Activated CD8-positive, alpha-beta memory T cell treated with anti-CD3 and anti-CD28 coated beads for 36 hours (primary cell): ENCODE measurements around the gene F8. TPM values are rescaled to one million over a fixed set of nuclear protein-coding genes. Genes with fewer than 3 reads are reported as not detected.
"Not testable (repeated sequence)": the region's sequence is repeated elsewhere in the genome, so short reads cannot be mapped to it uniquely, and the experiment has no call there.

Experiments used
- CTCF ChIA-PET: fragments of 350-600 bp; sonication (Branson Sonifier 250); formaldehyde crosslinking; loops from one replicate; lab custom pipeline; 2021; ENCODE audit warnings: antibody characterized with exemption; lab: Charles Lee
- POLR2A ChIA-PET: fragments of 350-600 bp; sonication (Branson Sonifier 250); formaldehyde crosslinking; loops from one replicate; lab custom pipeline; 2021; ENCODE audit warnings: antibody characterized with exemption; lab: Charles Lee
- total RNA-seq, 2 experiments: library from RNA; stranded (reverse); gene quantifications; one replicate each; pipeline ENCODE4 v1.2.3, GENCODE V29; 2021

Gene F8
- total RNA-seq, 2 experiments from 2014 or later: 10.1 to 10.2 TPM

DNA sequence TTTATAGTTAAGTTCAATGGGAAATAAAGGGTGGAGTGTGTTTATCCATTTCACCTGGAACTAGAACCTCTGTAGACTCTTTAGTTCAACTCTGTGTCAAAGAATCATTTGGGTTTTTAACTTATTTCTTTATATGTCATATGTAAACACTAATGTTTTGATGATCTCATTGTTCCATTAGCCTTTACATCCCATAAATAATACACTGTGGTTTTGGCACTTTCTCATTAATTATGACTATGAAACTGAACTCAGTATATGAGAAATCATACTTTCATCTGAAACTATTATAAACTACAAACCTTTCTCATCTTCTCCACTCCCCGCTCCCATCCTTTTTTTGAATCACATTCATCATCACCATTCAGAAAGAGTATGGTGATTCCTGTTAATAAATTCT, 31.0 kb downstream of the F8 start:
- ChIA-PET POLR2A (no interaction called here), CTCF (interaction anchor here (1.0 kb wide), 1 partner anchor 65 kb away, joined by 3 read pairs; no protein-coding TSS in a partner anchor)

DNA sequence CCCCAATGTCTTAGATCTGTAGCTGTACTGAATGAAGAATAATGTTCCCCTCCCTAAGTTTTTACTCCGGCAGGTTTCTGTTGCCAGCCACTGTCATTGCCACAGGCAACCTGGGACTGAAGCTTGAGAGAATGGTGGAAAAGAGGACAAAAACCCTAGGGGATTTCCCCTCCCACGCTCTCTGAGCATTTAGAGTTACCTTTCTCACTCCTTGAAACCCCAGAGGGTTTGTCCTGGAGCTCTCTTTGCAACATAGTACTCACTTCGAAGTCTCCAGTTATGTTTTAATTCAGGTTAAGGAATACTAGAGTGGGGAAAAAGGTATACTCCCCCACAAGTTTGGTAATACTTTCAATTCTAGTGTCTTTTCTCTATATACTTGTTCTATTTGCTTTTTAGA, 31.5 kb downstream of the F8 start:
- CTCF ChIA-PET: interaction anchor here (1.0 kb wide), 1 partner anchor 66 kb away, joined by 3 read pairs; no protein-coding TSS in a partner anchor

GRCh38 chrX:154990496-154990895, 32.0 kb downstream of the F8 start:
- CTCF ChIA-PET: interaction anchor here (1.0 kb wide), 1 partner anchor 66 kb away, joined by 3 read pairs; no protein-coding TSS in a partner anchor
- POLR2A ChIA-PET: interaction anchor here (0.9 kb wide), 1 partner anchor 36 kb away, joined by 3 read pairs; the partner anchor contains the start of gene FUNDC2

More for the DNA sequence above, 31.5 kb downstream of the F8 start:
- POLR2A ChIA-PET: interaction anchor here (0.9 kb wide), 1 partner anchor 36 kb away, joined by 3 read pairs; the partner anchor contains the start of gene FUNDC2

GRCh38 chrX:154988719-154989118, 33.8 kb downstream of the F8 start:
- CTCF ChIA-PET: no interaction called here
- POLR2A ChIA-PET: no interaction called here

- CTCF ChIA-PET: no interaction called here
- POLR2A ChIA-PET: no interaction called here
Measured at GRCh38 chrX:154987940-154988339, 34.6 kb downstream of the F8 start.

- ChIA-PET POLR2A (no interaction called here), CTCF (no interaction called here)
Measured at GRCh38 chrX:154986826-154987575, 35.5 kb downstream of the F8 start.

- POLR2A ChIA-PET: no interaction called here
- CTCF ChIA-PET: no interaction called here
Measured at GRCh38 chrX:154981116-154981411, 41.5 kb downstream of the F8 start.

DNA sequence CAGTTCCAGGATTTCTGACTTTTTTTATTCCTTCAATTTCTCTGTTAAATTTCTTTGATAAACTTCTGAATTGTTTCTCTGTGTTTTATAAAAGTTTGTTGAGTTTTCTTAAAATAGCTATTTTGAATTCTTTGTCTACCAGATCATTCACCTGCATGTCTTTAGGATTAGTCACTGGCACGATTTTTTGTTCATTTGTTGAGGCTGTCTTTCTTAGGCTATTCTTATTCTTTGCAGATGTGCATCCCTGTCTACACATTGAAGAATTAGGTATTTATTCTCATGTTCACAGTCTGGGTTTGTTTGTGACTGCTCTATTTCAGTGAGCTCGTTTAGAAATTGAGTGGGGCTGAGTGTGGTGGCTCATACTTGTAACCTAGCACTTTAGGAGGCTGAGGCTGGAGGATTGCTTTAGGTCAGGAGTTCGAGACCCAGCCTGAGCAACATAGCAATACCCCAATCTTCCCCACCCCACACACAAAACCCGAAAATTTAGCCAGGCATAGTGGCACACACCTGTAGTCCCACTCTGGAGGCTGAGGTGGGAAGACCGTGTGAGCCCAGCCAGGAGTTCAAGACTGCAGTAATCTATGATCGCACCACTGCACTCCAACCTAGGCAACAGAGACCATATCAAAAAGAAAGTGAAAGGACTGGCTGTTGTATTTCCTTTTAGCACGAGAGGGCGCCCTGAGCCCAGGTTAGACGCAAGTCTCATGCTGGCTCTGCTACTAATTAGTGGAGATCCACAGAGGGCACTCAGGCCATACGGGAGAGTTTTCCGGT, 42.0 kb downstream of the F8 start:
- ChIA-PET POLR2A (no interaction called here), CTCF (interaction anchor here (0.8 to 1.2 kb wide), 3 partner anchors 76 to 106 kb away, joined by 3 to 4 read pairs (median 4); no protein-coding TSS in a partner anchor)

- ChIA-PET CTCF (interaction anchor here (0.9 to 1.2 kb wide), 2 partner anchors 77 to 107 kb away, joined by 3 to 4 read pairs; no protein-coding TSS in a partner anchor), POLR2A (no interaction called here)
Measured at GRCh38 chrX:154979629-154980028, 42.9 kb downstream of the F8 start.

GRCh38 chrX:154968353-154968752, 54.2 kb downstream of the F8 start:
- CTCF ChIA-PET: no interaction called here
- POLR2A ChIA-PET: no interaction called here

GRCh38 chrX:154967603-154968002, 54.9 kb downstream of the F8 start:
- ChIA-PET CTCF (no interaction called here), POLR2A (no interaction called here)

- ChIA-PET CTCF (interaction anchor here (0.5 kb wide), 1 partner anchor 10 kb away, joined by 3 read pairs; no protein-coding TSS in a partner anchor), POLR2A (no interaction called here)
Measured at GRCh38 chrX:154961947-154962346, 60.6 kb downstream of the F8 start.

DNA sequence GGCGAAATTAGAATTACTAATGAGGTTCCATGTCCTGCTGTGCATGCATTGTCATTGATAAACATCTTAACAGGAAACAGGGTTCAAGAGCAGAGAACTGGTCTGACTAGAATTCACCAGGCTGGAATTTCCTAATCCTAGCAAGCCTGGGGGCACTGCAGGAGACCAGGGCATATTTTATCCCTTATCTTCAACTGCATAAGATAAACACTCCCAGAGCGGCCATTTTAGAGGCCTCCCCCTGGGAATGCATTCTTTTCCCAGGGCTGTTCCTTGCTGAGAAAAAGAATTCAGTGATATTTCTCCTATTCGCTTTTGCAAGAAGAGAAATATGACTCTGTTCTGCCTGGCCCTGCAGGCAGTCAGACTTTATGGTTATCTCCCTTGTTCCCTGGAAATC, 66.7 kb downstream of the F8 start:
- POLR2A ChIA-PET, CTCF ChIA-PET: not testable (repeated sequence)

- POLR2A ChIA-PET, CTCF ChIA-PET: not testable (repeated sequence)
Measured at GRCh38 chrX:154939265-154939664, 83.3 kb downstream of the F8 start.

GRCh38 chrX:154924771-154925170, 97.8 kb downstream of the F8 start:
- POLR2A ChIA-PET, CTCF ChIA-PET: not testable (repeated sequence)

- POLR2A ChIA-PET: no interaction called here
- CTCF ChIA-PET: interaction anchor here (1.3 to 1.8 kb wide), 5 partner anchors 9 to 231 kb away, joined by 3 to 8 read pairs (median 4); no protein-coding TSS in a partner anchor
Measured at GRCh38 chrX:154918060-154918483, 104.5 kb downstream of the F8 start.

GRCh38 chrX:154914052-154914451, 108.5 kb downstream of the F8 start:
- ChIA-PET POLR2A (no interaction called here), CTCF (no interaction called here)

DNA sequence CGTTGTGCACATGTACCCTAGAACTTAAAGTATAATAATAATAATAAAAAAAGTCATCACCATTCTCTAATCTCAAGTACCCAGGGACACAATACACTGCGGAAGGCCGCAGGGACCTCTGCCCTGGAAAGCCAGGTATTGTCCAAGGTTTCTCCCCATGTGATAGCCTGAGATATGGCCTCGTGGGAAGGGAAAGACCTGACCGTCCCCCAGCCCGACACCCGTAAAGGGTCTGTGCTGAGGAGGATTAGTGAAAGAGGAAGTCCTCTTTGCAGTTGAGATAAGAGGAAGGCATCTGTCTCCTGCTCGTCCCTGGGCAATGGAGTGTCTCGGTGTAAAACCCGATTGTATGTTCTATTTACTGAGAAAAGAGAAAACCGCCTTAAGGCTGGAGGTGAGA, 112.0 kb downstream of the F8 start:
- POLR2A ChIA-PET, CTCF ChIA-PET: not testable (repeated sequence)

GRCh38 chrX:154910048-154910447, 112.5 kb downstream of the F8 start:
- POLR2A ChIA-PET, CTCF ChIA-PET: not testable (repeated sequence)

- ChIA-PET POLR2A (no interaction called here), CTCF (interaction anchor here (1.4 kb wide), 1 partner anchor 9 kb away, joined by 6 read pairs; no protein-coding TSS in a partner anchor)
Measured at GRCh38 chrX:154908821-154909220, 113.7 kb downstream of the F8 start.
